Gastrocnemius medialis (tissue), 4 donors: ENCODE measurements around the gene AMH. TPM values are rescaled to one million over a fixed set of nuclear protein-coding genes. Genes with fewer than 3 reads are reported as not detected.

Experiments
- ATAC-seq, 2 donors: fragments of 150-250 bp; one replicate each; pipeline ENCODE4 v1.9.1; 2016
- DNase-seq, 2 donors: peaks; one replicate each; pipeline ENCODE4 v3.0.0-alpha.2; 2019
- H3K27ac ChIP-seq, 4 donors: fragments of 200-600 bp; sonication (generic); 1 replicate in 1 of 4; 2 replicates in 3 of 4; pipeline ENCODE4 v1.5.1; 2016 to 2018; ENCODE audit warnings: mild to moderate bottlenecking in 2 of 4, moderate library complexity in 1 of 4
- H3K27me3 ChIP-seq, 3 donors: fragments of 200-600 bp; sonication (generic) in 2 of 3; 1 replicate in 1 of 3; 2 replicates in 2 of 3; pipeline versions ENCODE4 v1.5.1 to v1.6.0; 2016 to 2019; ENCODE audit warnings: mild to moderate bottlenecking in 1 of 3, moderate library complexity in 1 of 3
- H3K36me3 ChIP-seq, 2 donors: fragments of 200-600 bp; sonication (generic) in 1 of 2; one replicate each; pipeline ENCODE4 v1.5.1; 2017 to 2018
- H3K4me1 ChIP-seq, 2 donors: fragments of 200-600 bp; sonication (generic) in 1 of 2; one replicate each; pipeline ENCODE4 v1.5.1; 2016 to 2017; ENCODE audit warnings: mild to moderate bottlenecking in 2 of 2
- H3K4me3 ChIP-seq, 4 donors: fragments of 200-600 bp; sonication (generic) in 3 of 4; 1 replicate in 1 of 4; 2 replicates in 3 of 4; pipeline ENCODE4 v1.5.1; 2016 to 2019; ENCODE audit warnings: mild to moderate bottlenecking in 2 of 4
- H3K9me3 ChIP-seq, 3 donors: fragments of 200-600 bp; sonication (generic) in 2 of 3; 1 replicate in 1 of 3; 2 replicates in 2 of 3; pipeline ENCODE4 v1.5.1; 2016 to 2019
- CTCF ChIP-seq, 5 experiments: fragments of 450-650 bp in 3 of 5; fragments of 200-600 bp in 2 of 5; sonication (generic) in 2 of 5; IDR thresholded peaks in 4 of 5; conservative IDR thresholded peaks in 1 of 5; 1 replicate in 4 of 5; 2 replicates in 1 of 5; pipeline ENCODE4 v1.5.1; 2016 to 2019; ENCODE audit warnings: antibody characterized with exemption in 5 of 5, mild to moderate bottlenecking in 3 of 5, moderate library complexity in 3 of 5
- POLR2A ChIP-seq, 2 donors: fragments of 450-650 bp; IDR thresholded peaks; one replicate each; pipeline ENCODE4 v1.6.1; 2017; ENCODE audit warnings: antibody characterized with exemption in 2 of 2, mild to moderate bottlenecking in 2 of 2, moderate library complexity in 2 of 2
- in situ Hi-C, 4 donors: fragments of 200-750 bp; cut with MboI; loops; one replicate each; pipeline versions ENCODE4 v1.15.0 to v1.8.0; 2017; ENCODE audit warnings: low sequenced_read_pairs in 4 of 4
- intact Hi-C: fragments of 100-400 bp; cut with DNase I; formaldehyde crosslinking; loops from one replicate; pipeline ENCODE4 v1.15.1; 2023; ENCODE audit warnings: low total_unique reads
- total RNA-seq, 4 donors: library from RNA; depleted of rRNA; stranded (reverse); fragments of >200 nt; gene quantifications; one replicate each; pipeline versions ENCODE4 v1.1.0 to v1.2.3, GENCODE V29; 2016

Gene AMH
- total RNA-seq, 4 donors from 2014 or later = 0.80 to 3.9 (median 1.2) TPM

DNA sequence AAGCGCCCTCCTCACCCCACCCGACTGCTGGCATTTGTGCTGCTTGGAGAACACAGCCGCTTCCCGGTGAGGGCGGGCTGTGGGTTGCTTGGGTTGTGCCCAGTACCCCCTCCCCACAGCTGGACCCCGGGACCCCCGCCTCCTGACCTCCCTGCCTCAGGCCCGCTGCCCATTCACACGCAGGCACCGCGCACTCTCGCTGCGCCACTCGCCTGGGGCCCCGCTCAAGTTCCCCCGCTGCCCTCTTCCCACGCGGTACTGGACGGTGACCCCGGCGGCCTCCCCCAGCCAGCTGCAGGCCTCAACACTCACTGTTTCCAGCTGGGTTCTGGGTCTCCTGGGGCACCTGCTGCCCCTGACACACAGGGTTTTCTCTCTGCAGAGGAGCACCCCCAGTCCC lies 29.4 kb upstream of the AMH start:
- TF ChIP-seq POLR2A (IDR thresholded peaks at IDR 0.05) (no peak), CTCF (IDR thresholded peaks at IDR 0.05 in 4 of 5, conservative IDR thresholded peaks at IDR 0.05 in 1 of 5) (no peak)
- in situ Hi-C loops = loop anchor here in 1 of 4 donors (5.0 kb wide), 1 partner anchor 62 kb away; no protein-coding TSS in a partner anchor
- H3K4me3 ChIP-seq = no peak overlapping the region
- H3K9me3 ChIP-seq = no peaks in the 10 kb centered on the region
- intact Hi-C loops = no loop called here
- peaks cover 0 to 80% of the 10 kb centered on the region in 2 donors for H3K36me3 ChIP-seq
- no peak for DNase-seq
- H3K27ac ChIP-seq = no peak overlapping the region
- no peaks in the 10 kb centered on the region for H3K4me1 ChIP-seq
- no peaks in the 10 kb centered on the region for H3K27me3 ChIP-seq
- no peak for ATAC-seq

DNA sequence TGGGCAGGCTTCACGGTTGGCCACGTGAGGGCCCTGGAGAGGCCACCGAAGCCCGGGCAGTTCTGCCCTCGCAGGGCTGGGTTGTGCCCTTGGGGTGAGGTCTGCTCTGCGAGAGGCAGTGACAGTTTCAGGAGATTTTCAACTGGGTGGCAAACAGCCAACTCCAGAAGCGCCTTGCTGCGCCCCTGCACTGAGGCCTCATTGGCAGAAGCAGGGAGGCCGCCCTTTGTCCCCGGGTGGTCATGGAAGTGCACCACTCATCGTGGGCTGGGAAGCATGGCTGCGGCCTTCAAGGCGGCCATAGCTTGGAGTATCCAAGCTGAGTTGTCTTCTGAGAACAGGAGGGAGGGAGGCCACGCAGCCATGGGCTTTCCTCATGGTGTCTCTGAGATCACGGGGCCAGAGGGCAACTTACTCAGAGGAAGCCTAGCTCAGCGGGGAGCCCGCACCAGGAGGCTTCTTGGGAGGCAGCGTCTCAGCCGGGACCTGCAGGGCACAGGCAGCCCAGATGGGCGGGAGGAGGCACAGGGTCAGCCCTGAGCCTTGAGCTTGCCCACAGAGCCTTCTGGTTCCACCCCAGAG lies 27.8 kb upstream of the AMH start:
- in situ Hi-C loops (loop anchor here in 1 of 4 donors (5.0 kb wide), 1 partner anchor 64 kb away; no protein-coding TSS in a partner anchor), intact Hi-C loops (no loop called here)
- no peak overlapping the region for H3K27ac ChIP-seq
- no peaks in the 10 kb centered on the region for H3K9me3 ChIP-seq
- ATAC-seq (no peak), DNase-seq (no peak)
- H3K4me3 ChIP-seq = no peak overlapping the region
- H3K36me3 ChIP-seq = peaks cover 0 to 81% of the 10 kb centered on the region in 2 donors
- TF ChIP-seq POLR2A (IDR thresholded peaks at IDR 0.05) = no peak
- TF ChIP-seq CTCF (IDR thresholded peaks at IDR 0.05 in 4 of 5, conservative IDR thresholded peaks at IDR 0.05 in 1 of 5) = no peak
- H3K4me1 ChIP-seq = no peaks in the 10 kb centered on the region
- H3K27me3 ChIP-seq = no peaks in the 10 kb centered on the region

DNA sequence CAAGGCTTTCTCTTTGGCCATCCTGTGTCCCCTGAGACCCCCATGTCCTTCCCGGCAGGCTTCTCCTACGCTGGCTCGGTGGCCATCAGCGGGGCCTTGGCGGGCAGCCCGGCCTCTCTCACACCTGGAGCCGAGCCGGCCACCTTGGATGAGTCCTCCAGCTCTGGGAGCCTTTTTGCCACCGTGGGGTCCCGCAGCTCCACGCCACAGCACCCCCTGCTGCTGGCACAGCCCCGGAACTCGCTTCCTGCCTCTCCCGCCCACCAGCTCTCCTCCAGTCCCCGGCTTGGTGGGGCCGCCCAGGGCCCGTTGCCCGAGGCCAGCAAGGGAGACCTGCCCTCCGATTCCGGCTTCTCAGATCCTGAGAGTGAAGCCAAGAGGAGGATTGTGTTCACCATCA lies 27.2 kb upstream of the AMH start:
- TF ChIP-seq POLR2A (IDR thresholded peaks at IDR 0.05) = no peak
- TF ChIP-seq CTCF (IDR thresholded peaks at IDR 0.05 in 4 of 5, conservative IDR thresholded peaks at IDR 0.05 in 1 of 5) = peak in 4 of 5 experiments; percentile 12 to 33 (median 14)
- H3K9me3 ChIP-seq = no peaks in the 10 kb centered on the region
- DNase-seq = no peak
- H3K27ac ChIP-seq = no peak overlapping the region
- H3K27me3 ChIP-seq = no peaks in the 10 kb centered on the region
- H3K4me1 ChIP-seq = no peaks in the 10 kb centered on the region
- in situ Hi-C loops = loop anchor here in 1 of 4 donors (5.0 kb wide), 1 partner anchor 65 kb away; no protein-coding TSS in a partner anchor
- ATAC-seq = no peak
- intact Hi-C loops = no loop called here
- H3K4me3 ChIP-seq = no peak overlapping the region
- peaks cover 0 to 79% of the 10 kb centered on the region in 2 donors for H3K36me3 ChIP-seq

GRCh38 chr19:2223391-2223790 lies 25.7 kb upstream of the AMH start:
- ATAC-seq = no peak
- Histone ChIP-seq H3K27me3 (no peaks in the 10 kb centered on the region), H3K9me3 (no peaks in the 10 kb centered on the region), H3K36me3 (peaks cover 0 to 70% of the 10 kb centered on the region in 2 donors), H3K27ac (no peak overlapping the region), H3K4me1 (peaks cover 0 to 1% of the 10 kb centered on the region in 2 donors), H3K4me3 (no peak overlapping the region)
- in situ Hi-C loops (loop anchor here in 1 of 4 donors (5.0 kb wide), 1 partner anchor 66 kb away; no protein-coding TSS in a partner anchor), intact Hi-C loops (no loop called here)
- TF ChIP-seq CTCF (IDR thresholded peaks at IDR 0.05 in 4 of 5, conservative IDR thresholded peaks at IDR 0.05 in 1 of 5) = no peak
- TF ChIP-seq POLR2A (IDR thresholded peaks at IDR 0.05) = no peak
- DNase-seq = no peak
